ENCODE measurements around the gene MED4. TPM values are rescaled to one million over a fixed set of nuclear protein-coding genes. Genes with fewer than 3 reads are reported as not detected.

The MED4 gene
- total and polyA plus RNA-seq, 2 experiments from 2014 or later = 29.0 to 92.5 TPM

GRCh38 chr13:48110931-48111721 is 16.2 kb upstream of the MED4 start:
- H3K9me3 Mint-ChIP-seq = no peaks in the 10 kb centered on the region
- no peak overlapping the region for H2AFZ ChIP-seq
- no peaks in the 10 kb centered on the region for H3K9me2 ChIP-seq (ENCODE audit: insufficient read depth)
- H3K4me2 ChIP-seq = no peak overlapping the region
- no peak overlapping the region for H3K4me3 ChIP-seq
- peaks cover 2% of the 10 kb centered on the region for H3K27me3 Mint-ChIP-seq (ENCODE audit: insufficient read depth, low read depth, poor library complexity)
- H3K36me3 Mint-ChIP-seq (ENCODE audit: low read depth) = no peaks in the 10 kb centered on the region
- no peaks in the 10 kb centered on the region for H3F3A ChIP-seq (replicated peaks; ENCODE audit: low read depth)
- no peak for ATAC-seq
- no peaks in the 10 kb centered on the region for H3K4me1 ChIP-seq (ENCODE audit: insufficient read depth)
- no peak for DNase-seq (ENCODE audit: low spot score)
- no peaks in the 10 kb centered on the region for H4K20me1 ChIP-seq (replicated peaks; ENCODE audit: insufficient read depth)
- no peaks in the 10 kb centered on the region for H3K36me3 ChIP-seq (ENCODE audit: insufficient read depth)
- TF ChIP-seq STAT1 (IDR thresholded peaks at IDR 0.05; ENCODE audit: unreplicated experiment) = no peak
- no peak for TF ChIP-seq NANOG (IDR thresholded peaks at IDR 0.05; ENCODE audit: borderline replicate concordance)
- no peak for TF ChIP-seq EZH2phosphoT487 (IDR thresholded peaks at IDR 0.05; ENCODE audit: unreplicated experiment)
- TF ChIP-seq CTCF (conservative IDR thresholded peaks at IDR 0.05; ENCODE audit: low read depth in 2 of 2) = no peak
- no peak for TF ChIP-seq EZH2 (IDR thresholded peaks at IDR 0.05; ENCODE audit: low read depth, unreplicated experiment)
- TF ChIP-seq ZNF114 (CRISPR knock-in tag; IDR thresholded peaks at IDR 0.05) = no peak
- no peak for TF ChIP-seq ETS1 (IDR thresholded peaks at IDR 0.05)
- TF ChIP-seq ZNF331 (CRISPR knock-in tag; IDR thresholded peaks at IDR 0.05; ENCODE audit: low read depth) = no peak
- no peak for TF ChIP-seq JUNB (IDR thresholded peaks at IDR 0.05; ENCODE audit: unreplicated experiment)
- no peak for TF ChIP-seq POLR2AphosphoS5 (IDR thresholded peaks at IDR 0.05; ENCODE audit: low read depth)
- no peak for TF ChIP-seq CREB1 (CRISPR knock-in tag; IDR thresholded peaks at IDR 0.05; ENCODE audit: low read depth)
- no peak for TF ChIP-seq REST (IDR thresholded peaks at IDR 0.05; ENCODE audit: unreplicated experiment)
- no peak overlapping the region for H3K4me3 Mint-ChIP-seq
- no peak overlapping the region for H3K27ac ChIP-seq (ENCODE audit: low read depth)
- H3K27ac Mint-ChIP-seq = no peak overlapping the region
- no peaks in the 10 kb centered on the region for H3K4me1 Mint-ChIP-seq
- no peaks in the 10 kb centered on the region for H3K27me3 ChIP-seq (ENCODE audit: insufficient read depth)
- no peaks in the 10 kb centered on the region for H3K79me2 ChIP-seq (replicated peaks; ENCODE audit: insufficient read depth)
